ENCODE results near the gene STX8.

GRCh38 chr17:9409878-9410277 is 165.7 kb downstream of the STX8 start:
- no peak for TF ChIP-seq SIN3A (IDR thresholded peaks at IDR 0.05; ENCODE audit: borderline replicate concordance, insufficient read depth, low read length)
- no peak for TF ChIP-seq TAF1 (IDR thresholded peaks at IDR 0.05; ENCODE audit: borderline replicate concordance, insufficient read depth, low read length)
- no peak for TF ChIP-seq POLR2AphosphoS5 (IDR thresholded peaks at IDR 0.05; ENCODE audit: low read depth, low read length)
- TF ChIP-seq REST (IDR thresholded peaks at IDR 0.05; ENCODE audit: insufficient read depth in 1 of 2, low read depth in 2 of 2, low read length in 2 of 2): no peak
- no peak for TF ChIP-seq FOXP2 (optimal IDR thresholded peaks at IDR 0.05; ENCODE audit: borderline replicate concordance, extremely low read depth, extremely low read length, insufficient read depth)
